WTC11 (cell line): Measurements from ENCODE around the gene OR8B12. TPM values are rescaled to one million over a fixed set of nuclear protein-coding genes. Genes with fewer than 3 reads are reported as not detected.

Source experiments
- ATAC-seq: fragments of 200-7000 bp; cut with Tn5 transposase; 2 replicates; pipeline ENCODE4 v1.10.0; 2021; ENCODE audit warnings: mild to moderate bottlenecking, moderate library complexity
- CTCF ChIA-PET: fragments of 300-600 bp; sonication (Branson Sonifier 250); formaldehyde crosslinking; loops from one replicate; lab custom pipeline; 2021; ENCODE audit warnings: antibody characterized with exemption; lab: Charles Lee
- POLR2A ChIA-PET: fragments of 350-600 bp; sonication (Branson Sonifier 250); formaldehyde crosslinking; loops from one replicate; lab custom pipeline; 2021; ENCODE audit warnings: antibody characterized with exemption; lab: Charles Lee
- DNase-seq: peaks from one replicate; pipeline ENCODE4 v3.0.0; 2021; ENCODE audit warnings: low spot score
- H3K27ac Mint-ChIP-seq: 2 replicates; pipeline ENCODE4 v1.8.0; 2021; ENCODE audit warnings: mixed read lengths
- H3K27me3 Mint-ChIP-seq: 2 replicates; pipeline ENCODE4 v1.8.0; 2021; ENCODE audit warnings: low read depth, mild to moderate bottlenecking, moderate library complexity, mixed read lengths
- H3K36me3 Mint-ChIP-seq: 2 replicates; pipeline ENCODE4 v1.8.0; 2021; ENCODE audit warnings: mixed read lengths
- H3K4me1 Mint-ChIP-seq: 2 replicates; pipeline ENCODE4 v1.8.0; 2022; ENCODE audit warnings: mixed read lengths
- H3K4me3 Mint-ChIP-seq: 2 replicates; pipeline ENCODE4 v1.8.0; 2021; ENCODE audit warnings: mild to moderate bottlenecking, moderate library complexity, mixed read lengths
- H3K9me3 Mint-ChIP-seq: 2 replicates; pipeline ENCODE4 v1.8.0; 2021; ENCODE audit warnings: mixed read lengths
- ARID4B ChIP-seq: sonication (generic); formaldehyde crosslinking; IDR thresholded peaks from 2 replicates; pipeline ENCODE4 v1.8.0; 2023; ENCODE audit warnings: missing genetic modification reagents, mild to moderate bottlenecking, borderline replicate concordance
- ATF1 ChIP-seq: sonication (generic); formaldehyde crosslinking; IDR thresholded peaks from 2 replicates; pipeline ENCODE4 v1.8.1; 2023; ENCODE audit warnings: mild to moderate bottlenecking, moderate library complexity, missing genetic modification reagents
- ATF3 ChIP-seq: sonication (generic); formaldehyde crosslinking; conservative IDR thresholded peaks from 2 replicates; pipeline ENCODE4 v1.8.1; 2022; ENCODE audit warnings: mild to moderate bottlenecking, missing genetic modification reagents
- CREM ChIP-seq: sonication (generic); formaldehyde crosslinking; IDR thresholded peaks from 2 replicates; pipeline ENCODE4 v1.8.1; 2022; ENCODE audit warnings: mild to moderate bottlenecking, missing genetic modification reagents, moderate library complexity
- E2F1 ChIP-seq: sonication (generic); formaldehyde crosslinking; IDR thresholded peaks from 2 replicates; pipeline ENCODE4 v1.8.0; 2022; ENCODE audit warnings: mild to moderate bottlenecking, missing genetic modification reagents
- E2F4 ChIP-seq: sonication (generic); formaldehyde crosslinking; IDR thresholded peaks from 2 replicates; pipeline ENCODE4 v1.8.1; 2022; ENCODE audit warnings: low read depth, mild to moderate bottlenecking, moderate library complexity, missing genetic modification reagents, borderline replicate concordance
- ERG ChIP-seq: fragments of 250-450 bp; sonication (Bioruptor Pico); IDR thresholded peaks from 2 replicates; pipeline ENCODE4 v1.8.0; 2021; ENCODE audit warnings: mild to moderate bottlenecking
- GTF2I ChIP-seq: fragments of 250-450 bp; sonication (Bioruptor Pico); conservative IDR thresholded peaks from 2 replicates; pipeline ENCODE4 v1.4.0; 2021; ENCODE audit warnings: mild to moderate bottlenecking
- MAX ChIP-seq: sonication (generic); formaldehyde crosslinking; IDR thresholded peaks from 2 replicates; pipeline ENCODE4 v1.8.0; 2022; ENCODE audit warnings: mild to moderate bottlenecking, missing genetic modification reagents
- MLX ChIP-seq: sonication (generic); formaldehyde crosslinking; IDR thresholded peaks from 2 replicates; pipeline ENCODE4 v1.8.1; 2023; ENCODE audit warnings: mild to moderate bottlenecking, missing genetic modification reagents, moderate library complexity
- MXD4 ChIP-seq: fragments of 250-450 bp; sonication (Bioruptor Pico); IDR thresholded peaks from 2 replicates; pipeline ENCODE4 v1.8.0; 2021; ENCODE audit warnings: mild to moderate bottlenecking, moderate library complexity, borderline replicate concordance
- NFYB ChIP-seq: sonication (generic); formaldehyde crosslinking; conservative IDR thresholded peaks from 2 replicates; pipeline ENCODE4 v1.8.0; 2022; ENCODE audit warnings: low read depth, missing genetic modification reagents
- OVOL2 ChIP-seq: fragments of 250-450 bp; sonication (Bioruptor Pico); IDR thresholded peaks from 2 replicates; pipeline ENCODE4 v1.9.0; 2021; ENCODE audit warnings: mild to moderate bottlenecking, borderline replicate concordance
- PREB ChIP-seq: sonication (generic); formaldehyde crosslinking; IDR thresholded peaks from 2 replicates; pipeline ENCODE4 v1.8.1; 2022; ENCODE audit warnings: mild to moderate bottlenecking, missing genetic modification reagents, moderate library complexity, borderline replicate concordance
- SMAD3 ChIP-seq: sonication (generic); formaldehyde crosslinking; IDR thresholded peaks from 2 replicates; pipeline ENCODE4 v1.8.0; 2022; ENCODE audit warnings: missing genetic modification reagents, mild to moderate bottlenecking, borderline replicate concordance
- SMAD4 ChIP-seq: sonication (generic); formaldehyde crosslinking; IDR thresholded peaks from 2 replicates; pipeline ENCODE4 v1.8.0; 2022; ENCODE audit warnings: mild to moderate bottlenecking, missing genetic modification reagents
- SOX15 ChIP-seq: fragments of 250-450 bp; sonication (Bioruptor Pico); IDR thresholded peaks from 2 replicates; pipeline ENCODE4 v1.9.0; 2021; ENCODE audit warnings: mild to moderate bottlenecking
- TCF7 ChIP-seq: sonication (generic); formaldehyde crosslinking; IDR thresholded peaks from 2 replicates; pipeline ENCODE4 v1.8.0; 2022; ENCODE audit warnings: mild to moderate bottlenecking, low read depth, missing genetic modification reagents, moderate library complexity
- ZBTB21 ChIP-seq: sonication (generic); formaldehyde crosslinking; IDR thresholded peaks from 2 replicates; pipeline ENCODE4 v1.8.1; 2023; ENCODE audit warnings: mild to moderate bottlenecking, missing genetic modification reagents, borderline replicate concordance
- ZNF121 ChIP-seq: sonication (generic); formaldehyde crosslinking; IDR thresholded peaks from 2 replicates; pipeline ENCODE4 v1.8.0; 2023; ENCODE audit warnings: missing genetic modification reagents
- ZNF219 ChIP-seq: sonication (generic); formaldehyde crosslinking; IDR thresholded peaks from 2 replicates; pipeline ENCODE4 v1.8.0; 2023; ENCODE audit warnings: missing genetic modification reagents, mild to moderate bottlenecking, borderline replicate concordance
- ZNF263 ChIP-seq: sonication (generic); formaldehyde crosslinking; IDR thresholded peaks from 2 replicates; pipeline ENCODE4 v1.8.1; 2022; ENCODE audit warnings: low read depth, mild to moderate bottlenecking, moderate library complexity, missing genetic modification reagents
- ZNF512 ChIP-seq: sonication (generic); formaldehyde crosslinking; IDR thresholded peaks from 2 replicates; pipeline ENCODE4 v1.8.1; 2022; ENCODE audit warnings: missing genetic modification reagents, borderline replicate concordance
- total RNA-seq: library from RNA; stranded (reverse); gene quantifications from 3 replicates; pipeline ENCODE4 v1.2.3, GENCODE V29; 2021

Gene OR8B12
- total RNA-seq, 1 experiment from 2014 or later, result not detected

GRCh38 chr11:124518989-124519451 lies 24.4 kb downstream of the OR8B12 start:
- ATAC-seq (no peak), DNase-seq (no peak)
- Mint-ChIP-seq H3K27me3 (peaks cover 5% of the 10 kb centered on the region; the same call in 1 of the 2 replicates), H3K4me3 (no peak overlapping the region), H3K36me3 (no peaks in the 10 kb centered on the region), H3K27ac (no peak overlapping the region), H3K4me1 (no peaks in the 10 kb centered on the region), H3K9me3 (no peaks in the 10 kb centered on the region)
- ChIA-PET POLR2A (no interaction called here), CTCF (no interaction called here)
- TF ChIP-seq MXD4 (no peak), ZBTB21 (CRISPR knock-in tag) (no peak), ATF3 (CRISPR knock-in tag) (no peak), ZNF219 (CRISPR knock-in tag) (no peak), SMAD3 (no peak)

GRCh38 chr11:124517314-124517713 lies 26.1 kb downstream of the OR8B12 start:
- TF ChIP-seq TCF7 (no peak), MLX (CRISPR knock-in tag) (no peak), GTF2I (CRISPR knock-in tag) (no peak), ERG (no peak), E2F4 (CRISPR knock-in tag) (no peak), ZNF121 (CRISPR knock-in tag) (no peak), E2F1 (CRISPR knock-in tag) (no peak), ZNF512 (CRISPR knock-in tag) (no peak), CREM (CRISPR knock-in tag) (no peak), PREB (no peak), MAX (CRISPR knock-in tag) (no peak), ATF1 (CRISPR knock-in tag) (no peak), SOX15 (CRISPR knock-in tag) (no peak), ZNF263 (CRISPR knock-in tag) (no peak), SMAD4 (no peak), ARID4B (CRISPR knock-in tag) (no peak), NFYB (CRISPR knock-in tag) (no peak), OVOL2 (CRISPR knock-in tag) (no peak)
- H3K9me3 Mint-ChIP-seq, result no peaks in the 10 kb centered on the region
- no peak overlapping the region for H3K27ac Mint-ChIP-seq
- ChIA-PET POLR2A (no interaction called here), CTCF (interaction anchor here (1.3 kb wide), 1 partner anchor 61 kb away, joined by 3 read pairs; no protein-coding TSS in a partner anchor)
- H3K27me3 Mint-ChIP-seq, result peaks cover 5% of the 10 kb centered on the region; the same call in 1 of the 2 replicates
- H3K36me3 Mint-ChIP-seq, result no peaks in the 10 kb centered on the region
- no peaks in the 10 kb centered on the region for H3K4me1 Mint-ChIP-seq
- H3K4me3 Mint-ChIP-seq, result no peak overlapping the region
- no peak; the same call in 1 of the 2 replicates for ATAC-seq
- DNase-seq, result no peak
